GM23248 (cell line): ENCODE measurements around the gene GALE. TPM values are rescaled to one million over a fixed set of nuclear protein-coding genes. Genes with fewer than 3 reads are reported as not detected.

ENCODE experiments used
- DNase-seq: peaks from one replicate; pipeline ENCODE4 v3.0.0-alpha.2; 2015
- H2AFZ ChIP-seq: fragments of 200-600 bp; sonication (generic); 2 replicates; pipeline ENCODE4 v1.6.1; 2016; ENCODE audit warnings: antibody characterized with exemption
- H3F3A ChIP-seq: fragments of 200-600 bp; sonication (generic); 2 replicates; pipeline ENCODE4 v1.6.1; 2016; ENCODE audit warnings: mild to moderate bottlenecking, antibody characterized with exemption, mixed run types; ENCODE audit not compliant: insufficient read depth
- H3K27ac ChIP-seq: fragments of 200-600 bp; sonication (generic); 2 replicates; pipeline ENCODE4 v1.5.1; 2016; ENCODE audit warnings: mild to moderate bottlenecking
- H3K27me3 ChIP-seq: fragments of 200-600 bp; sonication (generic); replicated peaks from 2 replicates; pipeline ENCODE4 v1.6.1; 2016; ENCODE audit warnings: mild to moderate bottlenecking; ENCODE audit not compliant: insufficient read depth
- H3K36me3 ChIP-seq: fragments of 200-600 bp; sonication (generic); 2 replicates; pipeline ENCODE4 v1.6.1; 2016; ENCODE audit warnings: low read depth, mild to moderate bottlenecking
- H3K4me1 ChIP-seq: fragments of 200-600 bp; sonication (generic); 2 replicates; pipeline ENCODE4 v1.6.1; 2016; ENCODE audit warnings: mild to moderate bottlenecking; ENCODE audit not compliant: insufficient read depth
- H3K4me2 ChIP-seq: fragments of 200-600 bp; sonication (generic); one replicate; pipeline ENCODE4 v1.6.1; 2016; ENCODE audit warnings: mild to moderate bottlenecking; ENCODE audit not compliant: unreplicated experiment
- H3K4me3 ChIP-seq: fragments of 200-600 bp; sonication (generic); 2 replicates; pipeline ENCODE4 v1.5.1; 2016; ENCODE audit warnings: mild to moderate bottlenecking
- H3K79me2 ChIP-seq: fragments of 200-600 bp; sonication (generic); 2 replicates; pipeline ENCODE4 v1.6.1; 2016; ENCODE audit warnings: mild to moderate bottlenecking; ENCODE audit not compliant: insufficient read depth
- H3K9ac ChIP-seq: fragments of 200-600 bp; sonication (generic); 2 replicates; pipeline ENCODE4 v1.6.1; 2016; ENCODE audit warnings: mild to moderate bottlenecking
- H3K9me2 ChIP-seq: fragments of 200-600 bp; sonication (generic); 2 replicates; pipeline ENCODE4 v1.6.1; 2016; ENCODE audit warnings: mixed run types, mild to moderate bottlenecking, moderate library complexity; ENCODE audit not compliant: insufficient read depth
- H3K9me3 ChIP-seq: fragments of 200-600 bp; sonication (generic); one replicate; pipeline ENCODE4 v1.6.1; 2017; ENCODE audit warnings: low read depth
- H4K20me1 ChIP-seq: fragments of 200-600 bp; sonication (generic); 2 replicates; pipeline ENCODE4 v1.6.0; 2016; ENCODE audit not compliant: insufficient read depth
- EZH2 ChIP-seq: fragments of 200-600 bp; sonication (generic); IDR thresholded peaks from 2 replicates; pipeline ENCODE4 v1.6.1; 2018; ENCODE audit warnings: antibody characterized with exemption, mild to moderate bottlenecking; ENCODE audit not compliant: insufficient read depth, poor library complexity, severe bottlenecking
- EZH2phosphoT487 ChIP-seq: fragments of 200-600 bp; sonication (generic); IDR thresholded peaks from 2 replicates; pipeline ENCODE4 v1.6.1; 2018; ENCODE audit warnings: antibody characterized with exemption, moderate library complexity, mild to moderate bottlenecking, low read depth; ENCODE audit not compliant: insufficient read depth
- WGBS, 2 experiments: methylation state at CpG; one replicate each; pipeline ENCODE4 v1.1.6; 2015 to 2017; ENCODE audit warnings: low lambda C conversion rate in 2 of 2, low coverage in 1 of 2; ENCODE audit errors: missing lambda C conversion rate in 2 of 2; 5-methylcytosine and 5-hydroxymethylcytosine counted together
- in situ Hi-C: fragments of 300-500 bp; cut with MboI; formaldehyde crosslinking; loops from 2 replicates; pipeline ENCODE4 v1.15.0; 2020
- polyA plus RNA-seq: library from polyadenylated mRNA; unstranded; fragments of >200 nt; fragmentation: Nextera tagmentation; extraction: Ambion mirVana; gene quantifications from 2 replicates; pipeline ENCODE4 v1.2.1, GENCODE V29; 2016
- total RNA-seq: library from RNA; depleted of rRNA; stranded (reverse); fragments of >200 nt; shearing (Covaris generic); gene quantifications from 2 replicates; pipeline ENCODE4 v1.2.3, GENCODE V29; 2014

GALE gene
- total and polyA plus RNA-seq, 2 experiments from 2014 or later, result 20.9 to 23.5 TPM

DNA sequence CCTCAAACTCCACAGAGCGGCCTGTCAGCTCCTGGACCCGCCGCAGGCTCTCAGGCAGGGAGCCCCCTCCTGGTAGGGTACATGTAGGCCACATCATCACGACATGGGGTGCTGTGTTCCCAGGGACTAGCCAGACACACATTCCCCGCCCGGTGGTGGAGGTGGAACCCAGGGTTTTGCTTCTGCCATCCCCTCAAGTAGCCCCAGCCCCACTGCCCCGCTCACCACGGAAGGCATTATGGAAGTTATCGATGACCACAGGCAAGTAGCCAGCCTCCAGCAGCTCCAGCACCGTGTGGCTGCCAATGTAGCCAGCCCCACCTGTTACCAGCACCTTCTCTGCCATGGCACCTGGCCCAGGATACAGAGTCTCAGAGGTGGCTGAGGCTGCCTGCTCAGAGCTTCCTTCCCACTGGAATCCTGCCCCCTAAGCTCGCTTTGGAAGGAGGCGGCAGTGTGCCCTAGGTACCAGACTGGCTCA lies 1.9 kb downstream of the GALE start:
- H3K4me1 ChIP-seq, result peaks cover 7% of the 10 kb centered on the region; the same call in 1 of the 2 replicates
- no peaks in the 10 kb centered on the region; the same call in 1 of the 2 replicates for H3K36me3 ChIP-seq
- no peaks in the 10 kb centered on the region for H3K9me3 ChIP-seq
- no peak overlapping the region for H3K9ac ChIP-seq
- in situ Hi-C loops, result no loop called here
- WGBS, 2 experiments, result 93% methylated on average over 11 to 12 of the region's 12 CpGs
- H2AFZ ChIP-seq, result no peak overlapping the region
- H3K79me2 ChIP-seq, result peaks cover 1% of the 10 kb centered on the region; the same call in 1 of the 2 replicates
- H3K27ac ChIP-seq, result no peak overlapping the region
- H3K4me2 ChIP-seq, result no peak overlapping the region
- H3F3A ChIP-seq, result peaks cover 4% of the 10 kb centered on the region; the same call in 1 of the 2 replicates
- H3K9me2 ChIP-seq, result no peaks in the 10 kb centered on the region
- no peak overlapping the region for H3K4me3 ChIP-seq
- H4K20me1 ChIP-seq, result no peaks in the 10 kb centered on the region
- TF ChIP-seq EZH2 (no peak), EZH2phosphoT487 (no peak)
- H3K27me3 ChIP-seq, result no peaks in the 10 kb centered on the region
- DNase-seq, result peak; percentile 21

DNA sequence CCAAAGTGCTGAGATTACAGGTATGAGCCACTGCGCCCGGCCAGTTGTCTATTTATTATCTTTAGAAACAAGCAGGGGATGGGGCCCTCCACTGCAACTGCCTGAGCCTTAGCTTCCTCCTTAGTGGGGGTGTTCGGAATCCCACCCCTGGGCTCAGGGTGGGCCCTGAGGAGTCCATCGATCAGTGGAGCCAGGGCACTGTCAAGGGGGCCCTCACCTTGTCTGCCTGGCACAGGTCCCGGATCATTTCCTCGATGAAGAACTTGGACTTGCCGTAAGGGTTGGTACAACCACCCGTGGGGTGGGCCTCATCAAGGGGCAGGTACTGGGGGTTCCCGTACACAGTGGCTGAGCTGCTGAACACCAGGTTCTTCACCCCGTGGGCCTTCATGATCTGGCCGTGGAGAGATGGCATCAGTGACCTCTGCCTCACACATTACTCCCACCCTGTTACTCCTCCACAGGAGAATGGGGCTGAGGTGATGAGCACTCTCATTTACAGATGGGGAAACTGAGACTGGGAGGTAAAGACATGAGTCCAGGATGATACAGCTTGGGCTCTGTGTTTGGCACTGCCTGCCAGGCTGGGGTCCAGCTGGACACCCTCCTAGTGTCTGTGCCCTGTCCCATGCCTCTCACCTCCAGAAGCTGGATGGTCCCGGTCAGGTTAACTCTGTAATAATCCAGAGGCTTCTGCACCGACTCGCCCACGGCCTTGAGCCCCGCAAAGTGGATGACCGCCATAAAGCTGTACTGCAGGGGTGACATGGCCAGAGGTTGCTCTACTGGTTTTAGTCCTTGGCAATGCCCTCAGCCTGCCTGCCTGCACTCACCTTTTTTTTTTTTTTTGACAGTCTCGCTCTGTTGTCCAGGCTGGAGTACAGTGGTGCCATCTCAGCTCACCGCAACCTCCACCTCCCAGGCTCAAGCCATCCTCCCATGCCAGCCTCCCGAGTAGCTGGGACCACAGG lies 2.8 kb downstream of the GALE start:
- no peak for TF ChIP-seq EZH2
- TF ChIP-seq EZH2phosphoT487, result no peak
- Histone ChIP-seq H3K27me3 (no peaks in the 10 kb centered on the region), H3K27ac (no peak overlapping the region), H2AFZ (no peak overlapping the region), H4K20me1 (no peaks in the 10 kb centered on the region), H3K9me2 (no peaks in the 10 kb centered on the region), H3K9ac (no peak overlapping the region), H3K4me3 (no peak overlapping the region), H3K4me1 (peaks cover 7% of the 10 kb centered on the region; the same call in 1 of the 2 replicates), H3K9me3 (no peaks in the 10 kb centered on the region), H3K79me2 (peaks cover 11% of the 10 kb centered on the region), H3K36me3 (no peaks in the 10 kb centered on the region; the same call in 1 of the 2 replicates), H3K4me2 (no peak overlapping the region), H3F3A (peaks cover 3% of the 10 kb centered on the region; the same call in 1 of the 2 replicates)
- no peak for DNase-seq
- in situ Hi-C loops, result no loop called here
- WGBS, 2 experiments, result 81 to 83% methylated on average over 20 of the region's 20 CpGs

DNA sequence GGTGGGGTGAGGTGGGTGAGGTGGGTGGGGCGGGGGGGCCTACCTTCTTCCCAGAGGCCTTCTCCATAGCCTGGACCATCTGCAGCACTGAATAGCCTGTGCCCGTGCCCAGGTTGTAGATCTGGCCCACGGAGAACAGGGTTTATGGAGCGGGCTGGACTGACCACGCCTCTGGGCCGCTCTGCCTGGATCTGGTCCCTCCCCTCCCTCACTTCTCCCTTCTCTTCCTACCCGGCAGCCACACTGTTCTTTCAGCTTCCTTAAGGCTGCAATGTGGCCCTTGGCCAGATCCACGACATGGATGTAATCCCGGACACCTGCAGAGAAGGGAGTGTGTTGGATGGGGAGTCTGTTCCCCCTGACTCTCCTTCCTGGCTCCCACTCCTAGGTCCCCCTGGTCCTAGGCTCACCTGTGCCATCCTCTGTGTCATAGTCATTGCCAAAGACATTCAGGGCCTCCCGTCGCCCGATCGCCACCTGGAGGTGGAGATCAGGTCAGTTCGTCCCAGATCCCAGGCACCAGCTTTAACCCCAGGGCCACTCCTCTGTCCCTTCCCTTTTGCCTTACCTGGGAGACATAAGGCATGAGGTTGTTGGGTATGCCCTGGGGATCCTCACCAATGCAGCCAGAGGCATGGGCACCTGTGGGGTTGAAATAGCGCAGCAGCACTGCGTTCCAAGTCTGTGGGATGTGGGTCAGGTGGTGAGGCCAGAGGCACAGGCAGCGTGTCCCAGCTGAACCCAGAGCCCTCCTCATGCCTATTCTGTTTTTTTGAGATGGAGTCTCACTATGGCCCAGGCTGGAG lies 3.9 kb downstream of the GALE start:
- Histone ChIP-seq H3K9ac (no peak overlapping the region), H3K4me3 (no peak overlapping the region), H3K27ac (no peak overlapping the region), H4K20me1 (no peaks in the 10 kb centered on the region), H3K4me2 (no peak overlapping the region), H3F3A (no peaks in the 10 kb centered on the region; the same call in 1 of the 2 replicates), H3K79me2 (peaks cover 22% of the 10 kb centered on the region), H3K4me1 (peaks cover 7% of the 10 kb centered on the region; the same call in 1 of the 2 replicates), H3K9me2 (no peaks in the 10 kb centered on the region), H3K27me3 (no peaks in the 10 kb centered on the region), H3K36me3 (no peaks in the 10 kb centered on the region; the same call in 1 of the 2 replicates), H2AFZ (no peak overlapping the region), H3K9me3 (no peaks in the 10 kb centered on the region)
- DNase-seq, result no peak
- in situ Hi-C loops, result no loop called here
- WGBS, 2 experiments, result 75 to 77% methylated on average over 16 to 17 of the region's 17 CpGs
- TF ChIP-seq EZH2phosphoT487, result no peak
- TF ChIP-seq EZH2, result no peak
